Endothelial cell (in vitro differentiated cells): ENCODE results near the gene CHRNB2. TPM values are rescaled to one million over a fixed set of nuclear protein-coding genes. Genes with fewer than 3 reads are reported as not detected.
A peak's percentile ranks its signal among the peaks of the same experiment; 100 is the strongest.

Experiments
- DNase-seq: peaks from one replicate; pipeline ENCODE4 v3.0.0; 2021; ENCODE audit warnings: low spot score
- H3K27ac Mint-ChIP-seq: one replicate; pipeline ENCODE4 v1.8.0; 2021; ENCODE audit warnings: mixed read lengths, inconsistent platforms; ENCODE audit not compliant: unreplicated experiment
- H3K27me3 Mint-ChIP-seq: one replicate; pipeline ENCODE4 v1.8.0; 2021; ENCODE audit warnings: mild to moderate bottlenecking, moderate library complexity, mixed read lengths, inconsistent platforms; ENCODE audit not compliant: unreplicated experiment
- H3K36me3 Mint-ChIP-seq: one replicate; pipeline ENCODE4 v1.8.0; 2021; ENCODE audit warnings: mild to moderate bottlenecking, low read depth, mixed read lengths, inconsistent platforms; ENCODE audit not compliant: unreplicated experiment
- H3K4me1 Mint-ChIP-seq: one replicate; pipeline ENCODE4 v1.8.0; 2021; ENCODE audit warnings: mild to moderate bottlenecking, mixed read lengths, inconsistent platforms; ENCODE audit not compliant: unreplicated experiment
- H3K4me3 Mint-ChIP-seq: one replicate; pipeline ENCODE4 v1.8.0; 2021; ENCODE audit warnings: mild to moderate bottlenecking, mixed read lengths, inconsistent platforms; ENCODE audit not compliant: unreplicated experiment
- H3K9me3 Mint-ChIP-seq: one replicate; pipeline ENCODE4 v1.8.0; 2021; ENCODE audit warnings: mixed read lengths, inconsistent platforms; ENCODE audit not compliant: unreplicated experiment
- CTCF ChIP-seq: fragments of 200-600 bp; sonication (generic); IDR thresholded peaks from one replicate; pipeline ENCODE4 v1.5.0; 2021; ENCODE audit warnings: antibody characterized with exemption; ENCODE audit not compliant: unreplicated experiment
- total RNA-seq: library from RNA; stranded (reverse); fragmentation: NEBNext Ultra II Directional; extraction: Animal tissue kit (Norgen Biotek cat#: 25700); gene quantifications from one replicate; pipeline ENCODE4 v1.2.1, GENCODE V29; 2021; ENCODE audit not compliant: unreplicated experiment

The CHRNB2 gene
- total RNA-seq, 1 donor from 2014 or later: 0.44 TPM

GRCh38 chr1:154548028-154548427, 19.6 kb upstream of the CHRNB2 start:
- peaks cover 48% of the 10 kb centered on the region for H3K36me3 Mint-ChIP-seq
- H3K4me1 Mint-ChIP-seq: peaks cover 28% of the 10 kb centered on the region
- TF ChIP-seq CTCF: no peak
- H3K4me3 Mint-ChIP-seq: no peak overlapping the region
- peaks cover 6% of the 10 kb centered on the region for H3K27me3 Mint-ChIP-seq
- no peak for DNase-seq
- H3K27ac Mint-ChIP-seq: peak overlapping the region; percentile 55
- no peaks in the 10 kb centered on the region for H3K9me3 Mint-ChIP-seq

- no peak for DNase-seq
- no peak overlapping the region for H3K4me3 Mint-ChIP-seq
- peaks cover 16% of the 10 kb centered on the region for H3K4me1 Mint-ChIP-seq
- H3K36me3 Mint-ChIP-seq: peaks cover 58% of the 10 kb centered on the region
- H3K27ac Mint-ChIP-seq: no peak overlapping the region
- H3K27me3 Mint-ChIP-seq: peaks cover 4% of the 10 kb centered on the region
- no peaks in the 10 kb centered on the region for H3K9me3 Mint-ChIP-seq
- no peak for TF ChIP-seq CTCF
Measured at GRCh38 chr1:154549202-154549770, 18.3 kb upstream of the CHRNB2 start.

GRCh38 chr1:154550070-154550469, 17.5 kb upstream of the CHRNB2 start:
- DNase-seq: no peak
- no peak for TF ChIP-seq CTCF
- Mint-ChIP-seq H3K4me3 (no peak overlapping the region), H3K27me3 (peaks cover 4% of the 10 kb centered on the region), H3K9me3 (no peaks in the 10 kb centered on the region), H3K4me1 (peaks cover 9% of the 10 kb centered on the region), H3K27ac (no peak overlapping the region), H3K36me3 (peaks cover 58% of the 10 kb centered on the region)

GRCh38 chr1:154550657-154551056, 16.9 kb upstream of the CHRNB2 start:
- Mint-ChIP-seq H3K9me3 (no peaks in the 10 kb centered on the region), H3K4me1 (peaks cover 7% of the 10 kb centered on the region), H3K4me3 (peak overlapping the region; percentile 54), H3K27me3 (peaks cover 4% of the 10 kb centered on the region), H3K36me3 (peaks cover 57% of the 10 kb centered on the region), H3K27ac (no peak overlapping the region)
- no peak for DNase-seq
- no peak for TF ChIP-seq CTCF

GRCh38 chr1:154551474-154551873, 16.1 kb upstream of the CHRNB2 start:
- Mint-ChIP-seq H3K36me3 (peaks cover 64% of the 10 kb centered on the region), H3K27me3 (peaks cover 4% of the 10 kb centered on the region)

More at GRCh38 chr1:154551474-154551873, 16.1 kb upstream of the CHRNB2 start:
- H3K27ac Mint-ChIP-seq: no peak overlapping the region
- H3K9me3 Mint-ChIP-seq: no peaks in the 10 kb centered on the region
- H3K4me3 Mint-ChIP-seq: no peak overlapping the region
- DNase-seq: no peak
- no peak for TF ChIP-seq CTCF
- peaks cover 15% of the 10 kb centered on the region for H3K4me1 Mint-ChIP-seq
